ENCODE results near the gene IRX4.
"Not testable (repeated sequence)": the region's sequence is repeated elsewhere in the genome, so short reads cannot be mapped to it uniquely, and the experiment has no call there.

The IRX4 gene

GRCh38 chr5:1860949-1861348 is 21.8 kb downstream of the IRX4 start:
- no peak overlapping the region for H3K4me3 ChIP-seq (ENCODE audit: low read depth, low read length)

GRCh38 chr5:1860021-1860610 is 22.6 kb downstream of the IRX4 start:
- H3K4me3 ChIP-seq (ENCODE audit: low read depth, low read length), result no peak overlapping the region

GRCh38 chr5:1859099-1859498 is 23.6 kb downstream of the IRX4 start:
- H3K4me3 ChIP-seq (ENCODE audit: low read depth, low read length), result no peak overlapping the region

- no peak overlapping the region for H3K4me3 ChIP-seq (ENCODE audit: low read depth, low read length)
Measured at GRCh38 chr5:1858436-1858835, 24.3 kb downstream of the IRX4 start.

- no peak overlapping the region for H3K4me3 ChIP-seq (ENCODE audit: low read depth, low read length)
Measured at GRCh38 chr5:1857256-1857600, 25.5 kb downstream of the IRX4 start.

- no peak overlapping the region for H3K4me3 ChIP-seq (ENCODE audit: low read depth, low read length)
Measured at GRCh38 chr5:1856596-1857255, 26.0 kb downstream of the IRX4 start.

- H3K4me3 ChIP-seq (ENCODE audit: low read depth, low read length), result no peak overlapping the region
Measured at GRCh38 chr5:1855596-1855995, 27.1 kb downstream of the IRX4 start.

GRCh38 chr5:1855075-1855474 is 27.6 kb downstream of the IRX4 start:
- no peak overlapping the region for H3K4me3 ChIP-seq (ENCODE audit: low read depth, low read length)

GRCh38 chr5:1853531-1853930 is 29.2 kb downstream of the IRX4 start:
- H3K4me3 ChIP-seq (ENCODE audit: low read depth, low read length), result no peak overlapping the region

- no peak overlapping the region for H3K4me3 ChIP-seq (ENCODE audit: low read depth, low read length)
Measured at GRCh38 chr5:1852324-1852947, 30.3 kb downstream of the IRX4 start.

- H3K4me3 ChIP-seq (ENCODE audit: low read depth, low read length), result peak overlapping the region; percentile 22
Measured at GRCh38 chr5:1851290-1851934, 31.3 kb downstream of the IRX4 start.

- no peak overlapping the region for H3K4me3 ChIP-seq (ENCODE audit: low read depth, low read length)
Measured at GRCh38 chr5:1850324-1851154, 32.2 kb downstream of the IRX4 start.

- H3K4me3 ChIP-seq (ENCODE audit: low read depth, low read length), result no peak overlapping the region
Measured at GRCh38 chr5:1847611-1848010, 35.1 kb downstream of the IRX4 start.

GRCh38 chr5:1847056-1847455 is 35.7 kb downstream of the IRX4 start:
- no peak overlapping the region for H3K4me3 ChIP-seq (ENCODE audit: low read depth, low read length)

- H3K4me3 ChIP-seq (ENCODE audit: low read depth, low read length), result no peak overlapping the region
Measured at GRCh38 chr5:1846583-1846982, 36.1 kb downstream of the IRX4 start.

- H3K4me3 ChIP-seq (ENCODE audit: low read depth, low read length), result no peak overlapping the region
Measured at GRCh38 chr5:1845696-1846095, 37.0 kb downstream of the IRX4 start.

- no peak overlapping the region for H3K4me3 ChIP-seq (ENCODE audit: low read depth, low read length)
Measured at GRCh38 chr5:1844708-1845436, 37.9 kb downstream of the IRX4 start.

GRCh38 chr5:1843761-1844160 is 39.0 kb downstream of the IRX4 start:
- not testable (repeated sequence) for H3K4me3 ChIP-seq (ENCODE audit: low read depth, low read length)

GRCh38 chr5:1842004-1842819 is 40.5 kb downstream of the IRX4 start:
- H3K4me3 ChIP-seq (ENCODE audit: low read depth, low read length), result no peak overlapping the region

All from iPS-11a (cell line).